Stimulated activated CD4-positive, alpha-beta T cell treated with anti-CD3 and anti-CD28 coated beads, Interleukin-2, amount 100 ng/mL, for 48 hours (primary cell): ENCODE measurements around the gene KIZ.
"Not testable (repeated sequence)": the region's sequence is repeated elsewhere in the genome, so short reads cannot be mapped to it uniquely, and the experiment has no call there.

ENCODE experiments used
- DNase-seq, 2 donors: peaks; one replicate each; pipeline ENCODE4 v3.0.0-alpha.2; 2020

Gene KIZ

DNA sequence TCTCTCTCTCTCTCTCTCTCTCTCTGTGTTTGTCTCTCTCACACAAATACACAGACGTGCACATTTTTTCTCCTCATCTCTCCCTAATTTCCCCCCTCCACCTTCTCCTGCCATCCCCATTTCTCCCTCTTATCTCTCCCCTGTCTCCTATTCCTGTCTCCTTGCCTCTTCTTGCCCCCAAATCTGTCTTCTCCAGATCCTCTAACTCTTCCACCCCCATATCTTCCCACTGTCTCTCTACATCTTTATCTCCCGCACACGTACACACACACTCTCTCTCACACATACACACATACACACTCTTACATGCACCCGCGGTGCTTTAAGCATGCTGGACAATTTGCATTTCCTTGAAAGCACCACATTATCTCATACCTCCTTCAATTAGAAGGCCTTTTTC lies 15.9 kb downstream of the KIZ start:
- no peak for DNase-seq

DNA sequence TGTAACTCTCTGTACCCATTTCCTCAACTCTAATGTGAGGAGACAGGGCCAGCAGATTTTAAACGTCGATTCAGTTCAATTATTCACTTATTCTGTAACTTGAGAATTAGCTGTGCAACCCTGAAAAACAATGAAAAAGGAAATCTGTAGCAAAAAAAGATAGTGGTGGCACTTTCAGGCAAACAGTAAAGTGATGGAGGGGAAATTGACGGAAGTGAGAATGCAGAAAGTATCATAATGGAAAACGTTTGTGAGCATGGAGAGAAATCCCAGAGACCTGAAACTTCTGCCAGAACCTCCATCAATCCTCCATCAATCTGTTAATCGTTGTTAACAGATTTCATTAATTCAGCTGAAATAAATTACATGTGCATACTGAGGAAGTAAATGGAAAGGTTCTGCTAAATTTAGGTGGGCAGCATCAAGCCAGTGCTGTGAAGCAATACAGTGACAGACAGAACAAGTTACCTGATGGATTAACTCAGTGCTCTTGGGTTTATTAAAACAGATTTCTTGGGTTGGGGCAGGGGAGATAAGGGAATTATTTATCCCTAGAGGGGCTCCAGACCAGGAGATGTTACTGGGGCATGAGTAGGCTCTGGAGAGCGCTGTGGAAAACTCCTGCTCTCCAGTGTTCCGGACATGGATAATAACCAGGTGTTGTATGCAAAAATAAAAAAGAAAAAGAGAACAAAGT lies 17.5 kb downstream of the KIZ start:
- no peak for DNase-seq

DNA sequence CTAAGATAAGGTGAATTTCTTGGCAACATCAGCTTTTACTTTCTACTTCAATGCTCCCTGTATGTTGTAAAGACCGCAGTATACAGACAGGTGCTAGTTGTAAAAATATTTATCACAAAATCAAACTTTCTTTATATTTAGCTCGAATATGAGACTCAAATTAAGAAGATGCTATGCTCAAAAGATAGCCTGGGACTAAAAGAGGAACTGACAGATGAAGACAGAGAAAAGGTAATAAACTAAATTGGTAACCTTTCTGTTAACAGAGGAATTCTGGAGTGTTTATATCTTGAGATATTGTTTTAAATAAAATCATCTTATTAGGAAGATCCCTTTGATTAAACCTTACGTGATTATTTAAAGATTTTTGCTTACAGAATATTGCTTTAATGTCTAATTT lies 19.5 kb downstream of the KIZ start:
- no peak for DNase-seq

DNA sequence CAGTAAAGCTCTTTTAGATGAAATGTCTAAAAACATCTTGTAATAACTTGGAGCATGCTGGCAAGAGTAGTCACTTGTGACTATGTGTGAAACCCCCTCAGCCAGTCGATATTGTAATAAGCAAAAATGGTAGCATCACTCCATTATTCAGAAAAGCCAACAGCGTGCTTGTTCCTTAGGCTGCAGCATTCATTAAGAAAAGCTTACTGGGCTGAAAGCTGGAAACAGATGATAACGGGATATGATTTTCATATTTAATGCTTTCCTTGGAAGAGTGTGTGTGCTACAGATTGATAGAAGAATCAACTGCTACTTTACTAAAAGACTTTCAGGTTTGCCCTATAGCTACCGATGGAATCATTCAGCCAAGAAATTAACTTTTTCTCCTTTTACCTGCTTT lies 20.3 kb downstream of the KIZ start:
- DNase-seq = no peak

DNA sequence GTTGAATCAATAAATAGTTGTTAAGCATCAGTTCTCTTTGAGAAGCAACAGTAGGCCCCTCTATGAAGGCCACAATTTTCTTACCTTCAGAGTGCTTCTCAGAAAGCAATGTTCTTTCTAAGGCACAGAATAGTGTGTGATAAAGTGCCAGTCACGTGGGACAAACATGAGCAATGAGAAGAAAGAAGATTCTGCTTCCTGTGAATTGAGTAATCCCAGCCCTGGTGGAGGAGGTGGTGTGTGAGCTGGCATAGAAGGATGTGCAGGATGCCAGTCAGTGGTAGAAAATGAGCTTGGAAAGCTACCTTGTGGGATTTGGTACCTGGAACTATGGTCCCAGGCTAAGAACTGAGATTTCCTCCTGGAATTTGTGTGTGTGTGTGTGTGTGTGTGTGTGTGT lies 21.7 kb downstream of the KIZ start:
- no peak for DNase-seq

DNA sequence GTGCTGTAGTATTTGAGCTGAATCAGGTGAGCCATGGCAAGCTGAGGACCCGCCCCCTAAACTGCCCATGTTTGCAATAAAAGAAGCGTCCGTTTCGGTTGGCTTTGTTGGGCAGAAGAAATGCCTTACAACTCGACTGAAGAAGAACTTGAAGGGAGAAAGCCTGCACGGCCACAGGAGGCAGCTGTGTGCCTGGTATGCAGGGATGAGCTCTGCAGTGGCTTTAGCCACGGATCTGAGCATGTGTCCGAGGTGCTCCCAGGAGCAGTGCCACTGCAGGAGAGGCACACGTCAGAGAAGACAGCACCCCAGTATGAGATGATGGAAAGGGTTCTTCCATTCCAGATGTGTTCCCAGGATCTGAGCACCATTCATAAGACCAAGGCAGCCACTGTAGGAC lies 23.5 kb downstream of the KIZ start:
- no peak for DNase-seq

DNA sequence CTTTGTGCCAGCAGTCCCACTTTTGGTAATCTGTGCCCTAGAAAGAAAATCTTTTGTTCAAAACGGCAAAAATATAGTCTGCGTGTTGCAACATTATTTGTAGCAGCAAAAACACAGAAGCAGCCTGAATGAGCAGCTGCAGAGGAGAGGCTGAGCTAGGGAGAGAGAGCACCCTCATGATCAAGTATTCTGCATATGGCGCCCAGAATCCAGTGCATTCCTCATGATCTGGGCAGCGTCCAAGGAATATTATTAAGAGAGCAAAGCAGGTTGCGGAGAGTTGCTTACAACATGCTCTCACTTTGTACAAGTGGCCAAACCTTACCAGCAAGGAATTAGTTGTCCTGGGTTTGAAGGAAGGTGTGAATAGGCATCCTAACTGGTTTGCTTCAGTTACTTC lies 25.9 kb downstream of the KIZ start:
- DNase-seq = no peak

DNA sequence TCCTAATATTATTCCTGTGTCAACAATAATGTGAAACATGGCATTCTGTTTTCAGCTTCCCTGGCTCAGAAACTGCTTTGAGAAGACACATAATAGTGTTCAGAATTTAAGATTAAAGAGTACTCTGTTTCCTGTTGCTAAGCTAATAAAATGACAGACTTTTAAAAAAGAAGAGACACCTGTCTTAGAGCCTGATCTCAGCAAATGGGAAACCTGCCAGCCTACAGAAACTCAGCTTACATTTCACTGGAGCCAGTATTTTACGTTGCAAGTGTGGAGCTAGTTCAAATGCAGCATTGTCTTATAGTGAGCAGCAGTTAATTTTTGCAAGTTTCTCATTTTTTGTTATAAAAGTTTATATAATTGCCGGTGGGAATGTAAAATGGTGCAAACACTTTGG lies 28.8 kb downstream of the KIZ start:
- DNase-seq = no peak

DNA sequence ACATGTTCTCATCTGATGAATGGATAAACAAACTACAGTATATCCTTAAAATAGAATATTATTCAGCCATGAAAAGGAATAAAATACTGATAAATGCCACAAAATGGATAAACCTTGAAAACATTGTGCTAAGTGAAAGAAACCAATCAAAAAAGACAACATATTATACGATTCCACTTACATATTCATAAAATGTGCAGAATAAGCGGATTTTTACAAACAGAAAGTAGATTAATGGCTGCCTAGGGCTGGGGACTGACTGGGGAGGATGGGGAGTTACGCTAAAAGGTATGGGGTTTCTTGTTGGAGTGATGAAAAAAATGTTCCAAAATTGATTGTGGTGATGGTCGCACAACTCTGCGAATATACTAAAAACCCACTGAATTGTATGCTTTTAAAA lies 29.4 kb downstream of the KIZ start:
- no peak for DNase-seq

DNA sequence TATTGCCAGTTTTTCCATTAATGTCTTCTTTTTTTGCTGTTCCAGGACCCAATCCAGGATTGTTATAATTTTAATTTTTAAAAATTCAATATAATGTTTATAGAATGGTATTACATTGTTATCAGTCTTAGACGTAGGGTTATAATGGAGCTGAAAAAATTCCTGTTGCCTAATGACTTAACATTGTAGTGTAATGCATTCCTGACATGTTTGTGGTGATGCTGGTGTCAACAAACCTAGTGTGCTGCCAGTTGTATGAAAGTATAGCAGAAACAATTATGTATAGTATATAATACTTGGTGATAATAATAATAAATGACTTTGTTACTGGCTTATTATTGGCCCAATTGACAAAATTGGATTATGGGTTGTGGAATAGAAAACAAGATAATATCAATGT lies 30.4 kb downstream of the KIZ start:
- DNase-seq = no peak

DNA sequence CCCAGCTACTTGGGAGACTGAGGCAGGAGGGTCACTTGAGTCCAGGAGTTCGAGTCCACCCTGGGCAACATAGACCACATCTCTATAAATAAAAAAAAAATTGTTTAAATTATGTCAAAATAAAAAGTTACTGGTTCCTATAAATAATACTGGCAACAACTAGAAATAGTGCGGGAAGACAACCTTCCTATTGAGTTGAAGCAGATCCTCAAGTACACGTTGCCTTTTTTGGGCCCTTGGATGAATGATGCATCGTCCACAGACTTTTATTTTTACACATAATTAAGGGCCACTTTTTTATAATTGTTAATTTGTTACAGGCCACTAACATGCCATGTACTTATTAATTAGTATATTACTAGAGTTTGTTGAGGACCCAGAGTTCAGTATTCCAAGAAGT lies 31.1 kb downstream of the KIZ start:
- no peak for DNase-seq

DNA sequence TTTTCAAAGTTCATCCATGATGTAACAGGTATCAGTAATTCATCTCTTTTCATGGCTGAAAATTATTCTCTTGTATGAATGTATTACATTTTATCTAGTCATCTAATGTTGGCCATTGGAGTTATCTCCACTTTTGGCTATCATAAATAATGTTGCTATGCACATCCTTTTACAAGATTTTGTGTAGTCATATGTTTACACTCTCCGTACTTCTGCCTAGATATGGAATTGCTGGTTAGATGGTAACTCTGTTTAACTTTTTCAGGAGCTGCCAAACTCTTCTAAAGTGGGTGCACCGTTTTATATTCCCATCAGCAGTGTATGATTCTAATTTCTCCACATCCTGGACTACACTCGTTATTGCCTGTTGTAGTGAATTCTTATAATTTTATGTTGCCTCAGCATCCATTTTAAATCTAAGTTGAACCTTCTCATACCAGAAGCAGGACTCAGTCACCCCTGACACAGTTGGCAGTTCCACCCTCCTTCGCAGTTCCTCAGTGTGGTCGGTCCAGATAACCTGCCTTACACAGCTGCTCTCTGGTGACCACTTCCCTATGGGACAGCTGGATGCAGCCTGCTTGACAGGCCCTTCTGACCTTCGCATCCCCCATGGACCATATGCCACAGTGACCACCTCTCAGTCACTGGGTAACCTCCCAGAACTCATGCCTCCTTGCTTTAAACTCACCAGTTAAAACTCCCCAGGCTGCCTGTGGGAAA lies 33.9 kb downstream of the KIZ start:
- no peak for DNase-seq

DNA sequence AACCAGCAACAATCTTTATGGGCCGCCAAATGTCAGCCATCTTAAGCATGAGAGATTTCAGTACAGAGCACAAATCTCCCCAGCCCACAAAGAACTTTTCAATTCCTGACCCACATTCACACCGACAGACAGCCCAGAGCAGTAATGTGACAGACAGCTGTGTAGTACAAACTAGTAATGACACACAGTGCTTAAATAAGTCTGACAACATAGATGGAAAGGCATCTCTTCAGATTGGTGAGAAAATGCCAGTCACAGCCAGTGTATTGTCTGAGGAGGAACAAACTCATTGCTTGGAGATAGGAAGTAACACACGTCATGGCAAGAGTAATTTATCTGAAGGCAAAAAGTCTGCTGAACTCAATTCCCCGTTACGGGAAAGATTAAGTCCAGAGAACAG lies 36.0 kb downstream of the KIZ start:
- no peak for DNase-seq

DNA sequence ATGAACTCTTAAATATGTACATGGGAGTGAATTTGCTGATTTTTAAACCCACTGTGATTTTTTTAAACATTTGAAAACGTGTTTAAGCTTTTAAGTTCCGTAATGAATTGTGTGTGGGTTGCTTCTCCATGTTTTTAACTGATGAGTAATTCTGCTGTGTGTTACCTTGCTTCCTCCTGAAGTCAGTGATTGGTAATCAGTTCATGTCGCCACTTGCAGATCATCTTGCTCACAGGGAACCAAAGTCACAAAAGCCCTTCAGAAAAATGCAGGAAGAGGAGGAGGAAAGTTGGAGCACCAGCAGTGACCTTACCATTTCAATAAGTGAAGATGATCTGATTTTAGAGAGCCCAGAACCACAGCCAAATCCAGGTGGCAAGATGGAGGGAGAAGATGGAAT lies 36.7 kb downstream of the KIZ start:
- no peak for DNase-seq

DNA sequence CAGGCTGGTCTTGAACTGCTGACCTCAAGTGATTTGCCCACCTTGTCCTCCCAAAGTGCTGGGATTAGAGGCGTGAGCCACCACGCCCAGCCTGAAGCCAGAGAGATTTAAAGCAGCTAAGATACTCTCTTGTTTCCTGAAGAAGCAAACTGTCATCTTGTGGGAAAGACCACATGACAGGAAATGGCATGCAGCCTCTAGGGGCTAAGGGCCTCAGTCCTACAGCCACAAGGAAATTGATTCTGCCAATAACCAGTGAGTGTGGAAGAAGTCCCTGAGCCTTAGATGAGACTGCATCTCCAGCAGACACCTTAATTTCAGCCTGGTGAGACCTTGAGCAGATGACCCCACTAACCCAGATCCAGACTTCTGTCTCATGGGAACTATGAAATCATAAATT lies 40.9 kb downstream of the KIZ start:
- no peak for DNase-seq

DNA sequence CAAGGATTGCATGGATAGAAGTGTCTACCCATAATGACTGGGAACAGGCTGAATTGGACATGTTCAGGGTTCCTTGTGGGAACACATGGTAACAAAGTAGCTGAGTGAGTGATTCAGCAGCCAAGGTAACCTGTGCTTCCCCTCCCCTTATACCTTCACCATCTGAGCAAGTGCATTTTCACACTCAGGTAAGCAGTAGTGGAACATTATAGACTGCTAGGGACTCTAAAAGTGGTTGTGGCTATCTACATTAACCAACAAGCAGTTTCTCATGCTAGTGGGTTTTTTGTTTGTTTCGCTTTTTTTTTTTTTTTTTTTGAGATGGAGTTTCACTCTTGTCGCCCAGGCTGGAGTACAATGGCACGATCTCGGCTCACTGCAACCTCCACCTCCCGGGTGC lies 41.4 kb downstream of the KIZ start:
- DNase-seq = no peak

DNA sequence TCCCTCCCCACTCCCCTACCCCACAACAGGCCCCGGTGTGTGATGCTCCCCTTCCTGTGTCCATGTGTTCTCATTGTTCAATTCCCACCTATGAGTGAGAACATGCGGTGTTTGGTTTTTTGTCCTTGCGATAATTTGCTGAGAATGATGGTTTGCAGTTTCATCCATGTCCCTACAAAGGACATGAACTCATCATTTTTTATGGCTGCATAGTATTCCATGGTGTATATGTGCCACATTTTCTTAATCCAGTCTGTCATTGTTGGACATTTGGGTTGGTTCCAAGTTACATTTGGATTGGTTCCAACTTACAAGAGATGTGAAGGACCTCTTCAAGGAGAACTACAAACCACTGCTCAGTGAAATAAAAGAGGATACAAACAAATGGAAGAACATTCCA lies 42.2 kb downstream of the KIZ start:
- DNase-seq = not testable (repeated sequence)

DNA sequence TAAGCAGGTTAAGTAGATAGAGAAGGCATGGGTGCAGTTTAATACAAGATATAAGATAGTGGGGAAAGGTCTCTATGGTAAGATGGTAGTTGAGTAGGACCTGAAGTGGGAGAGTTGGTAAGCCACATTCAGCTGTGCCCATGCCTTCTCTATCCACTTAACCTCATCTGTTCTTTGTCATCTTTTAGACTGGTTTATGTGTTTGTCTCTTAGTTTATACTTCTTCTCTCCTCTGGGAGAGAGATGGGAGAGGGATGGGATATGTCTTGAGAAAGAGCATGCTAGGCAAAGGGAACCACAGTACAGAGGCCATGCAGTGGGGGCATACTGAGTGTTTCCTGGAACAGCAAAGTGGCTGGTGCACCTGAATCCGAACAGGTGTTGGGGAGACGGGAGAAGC lies 46.7 kb downstream of the KIZ start:
- no peak for DNase-seq

DNA sequence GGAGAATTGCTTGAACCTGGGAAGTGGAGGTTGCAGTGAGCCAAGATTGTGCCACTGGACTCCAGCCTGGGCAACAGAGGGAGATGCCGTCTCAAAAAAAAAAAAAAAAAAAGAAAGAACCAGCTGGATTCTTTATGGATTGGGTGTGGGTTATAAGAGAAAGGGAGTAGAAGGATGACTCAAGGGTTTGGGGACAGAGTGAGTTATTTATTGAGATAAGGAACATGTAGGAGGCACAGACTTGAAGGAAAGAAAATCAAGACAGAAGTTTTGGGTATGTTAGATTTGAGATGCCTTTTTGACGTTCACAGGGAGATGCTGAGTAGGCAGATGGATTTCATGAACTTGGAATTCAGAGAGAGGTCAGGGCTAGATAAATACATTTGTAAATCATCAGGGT lies 47.6 kb downstream of the KIZ start:
- DNase-seq = no peak

DNA sequence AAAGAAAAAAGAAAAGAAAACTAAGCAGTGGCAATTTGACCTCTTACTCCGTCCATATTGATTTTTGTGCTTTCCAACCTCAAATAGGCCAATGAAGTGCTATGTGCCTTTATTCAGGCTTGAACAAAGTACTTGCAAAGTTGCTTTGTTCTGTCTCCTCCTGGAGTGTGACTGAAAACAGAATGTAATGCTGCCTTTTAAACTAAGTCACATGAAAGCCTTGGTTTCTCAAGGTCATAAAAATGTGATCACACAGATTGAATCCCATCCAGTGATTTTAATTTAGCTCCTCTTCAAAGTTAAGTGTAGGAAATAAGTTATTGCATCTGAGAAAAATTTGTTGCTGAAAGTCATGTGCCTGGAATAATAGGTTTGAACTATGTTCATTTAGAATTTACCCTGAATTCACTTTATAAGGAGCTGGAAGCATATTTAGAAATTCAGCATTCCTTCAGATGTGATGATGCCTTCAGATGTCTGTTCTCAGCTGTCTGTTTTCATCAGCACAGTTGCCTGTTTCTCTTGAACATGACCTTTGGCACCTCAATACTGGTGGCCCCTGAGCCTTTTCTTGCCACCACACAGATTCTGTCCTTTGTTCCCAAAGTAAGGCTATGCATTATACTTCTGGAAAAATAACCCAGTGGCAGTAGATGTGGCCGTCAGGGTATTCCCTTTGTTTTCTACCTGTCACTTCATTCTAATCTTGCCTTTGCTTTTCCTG lies 48.8 kb downstream of the KIZ start:
- no peak for DNase-seq

DNA sequence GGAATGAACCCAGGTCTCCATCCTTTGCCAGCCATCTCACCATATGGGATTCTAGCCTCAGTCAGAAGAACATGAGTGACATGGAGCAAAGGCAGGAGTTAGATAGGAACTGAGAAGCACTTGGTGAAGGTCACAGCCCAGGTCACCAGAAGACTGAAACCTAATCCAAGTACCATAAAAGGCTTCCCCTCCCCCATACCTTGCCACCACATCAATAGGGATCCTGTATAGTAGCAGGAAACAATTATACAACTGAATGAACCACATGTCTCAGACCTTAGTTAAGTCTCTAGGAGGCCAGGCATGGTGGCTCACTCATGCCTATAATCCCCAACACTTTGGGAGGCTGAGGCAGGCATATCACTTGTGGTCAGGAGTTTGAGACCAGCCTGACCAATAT lies 49.6 kb downstream of the KIZ start:
- no peak for DNase-seq

DNA sequence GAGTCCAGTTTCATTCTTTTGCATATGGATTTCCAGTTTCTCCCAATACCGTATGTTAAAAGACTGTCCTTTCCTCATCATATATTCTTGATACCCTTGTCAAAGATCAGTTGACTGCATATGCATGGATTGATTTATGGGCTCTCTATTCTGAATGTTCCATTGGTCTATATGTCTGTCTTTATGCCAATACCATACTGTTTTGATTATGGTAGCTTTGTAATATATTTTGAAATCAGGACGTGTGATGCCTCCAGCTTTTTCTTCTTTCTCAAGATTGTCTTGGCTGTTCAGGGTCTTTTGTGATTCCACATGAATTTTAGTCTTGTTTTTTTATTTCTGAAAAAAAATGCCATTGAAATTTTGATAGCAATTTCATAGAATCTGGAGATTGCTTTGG lies 51.9 kb downstream of the KIZ start:
- no peak for DNase-seq

DNA sequence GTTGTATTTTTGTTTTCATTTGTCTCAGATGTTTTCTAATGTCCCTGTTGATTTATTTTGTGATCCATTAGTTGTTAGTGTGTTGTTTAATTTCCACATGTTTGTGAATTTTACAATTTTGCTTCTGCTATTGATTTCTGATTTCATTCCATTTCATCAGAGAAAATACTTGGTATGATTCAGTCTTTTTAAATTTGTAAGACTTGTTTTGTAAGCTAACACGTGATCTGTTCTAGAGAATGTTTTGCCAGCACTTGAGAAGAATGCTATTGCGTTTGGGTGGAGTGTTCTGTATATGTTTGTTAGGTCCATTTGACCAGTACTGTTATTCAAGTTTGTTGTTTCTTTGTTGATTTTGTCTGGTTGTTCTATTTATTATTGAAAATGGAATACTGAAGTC lies 53.9 kb downstream of the KIZ start:
- no peak for DNase-seq

DNA sequence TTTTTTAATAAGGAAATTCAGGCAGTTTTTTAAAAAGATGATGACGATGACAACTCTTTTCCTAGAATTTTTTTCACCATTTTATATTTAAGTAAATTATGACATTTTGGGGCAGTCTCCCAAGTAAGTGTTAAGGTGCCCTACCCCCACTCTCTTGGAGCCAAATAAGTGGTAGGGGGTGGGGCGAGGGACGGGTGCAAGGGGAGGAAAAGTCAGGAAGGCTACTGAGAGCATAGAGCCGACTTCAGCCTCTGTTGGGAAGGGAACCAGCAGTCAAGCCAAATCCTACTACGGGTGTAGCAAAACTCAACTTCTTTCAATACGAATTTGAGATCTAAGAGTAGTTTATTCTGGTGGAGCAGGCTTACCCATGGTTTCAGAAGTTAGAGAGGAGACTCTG lies 54.4 kb downstream of the KIZ start:
- no peak for DNase-seq
